ENCODE measurements around the gene PKP2. TPM values are rescaled to one million over a fixed set of nuclear protein-coding genes. Genes with fewer than 3 reads are reported as not detected.

PKP2 gene
- total RNA-seq = 5.9 TPM

DNA sequence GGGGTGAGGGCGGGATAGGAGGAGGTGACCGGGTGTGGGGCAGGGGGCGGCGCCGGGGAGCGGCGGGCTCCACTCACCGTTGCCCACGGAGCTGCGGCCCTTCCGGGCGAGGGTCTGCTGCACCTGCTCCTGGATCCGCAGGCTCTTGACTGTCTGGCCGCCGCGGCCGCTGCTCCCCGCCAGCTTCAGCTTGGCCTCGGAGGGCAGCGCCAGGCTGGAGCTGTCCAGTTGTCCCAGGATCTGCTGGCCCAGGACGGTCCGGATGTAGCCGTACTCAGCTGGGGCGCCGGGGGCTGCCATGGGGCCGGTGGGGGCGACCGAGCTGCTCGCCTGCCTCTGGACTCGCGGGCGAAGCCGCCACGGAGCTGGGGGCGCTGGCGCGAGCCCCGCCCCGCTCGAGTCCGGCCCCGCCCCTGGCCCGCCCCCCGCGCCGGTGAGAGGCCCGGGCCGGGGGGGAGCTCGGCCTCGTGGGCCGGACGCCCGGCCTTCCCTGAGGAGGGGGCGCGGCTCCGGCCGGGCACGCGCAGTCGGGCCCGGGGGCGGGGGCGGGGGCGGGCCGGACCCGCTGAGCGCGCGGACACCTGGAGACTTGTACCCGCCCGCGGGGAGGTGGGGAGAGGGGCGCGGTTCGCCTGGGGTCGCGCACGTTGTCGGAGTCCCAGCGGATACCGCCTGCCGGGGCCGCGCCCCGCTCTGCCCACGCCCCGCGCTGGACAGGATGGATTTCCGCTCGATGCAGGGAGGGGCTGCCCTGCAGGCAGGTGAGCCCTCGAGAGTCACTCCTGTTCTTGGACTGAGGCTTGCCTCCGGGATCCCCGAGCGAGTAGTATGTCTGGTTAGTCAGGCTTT, at the start of gene PKP2:
Gene PKP2, minus strand, starts transcription at position 346 of the 849 bp plus-strand sequence. Its CDS starts 46 bp downstream, at position 300.
- peak in 2 of 3 donors; percentile 41 to 56 for DNase-seq (ENCODE audit: low read depth in 2 of 3, low spot score in 2 of 3)

DNA sequence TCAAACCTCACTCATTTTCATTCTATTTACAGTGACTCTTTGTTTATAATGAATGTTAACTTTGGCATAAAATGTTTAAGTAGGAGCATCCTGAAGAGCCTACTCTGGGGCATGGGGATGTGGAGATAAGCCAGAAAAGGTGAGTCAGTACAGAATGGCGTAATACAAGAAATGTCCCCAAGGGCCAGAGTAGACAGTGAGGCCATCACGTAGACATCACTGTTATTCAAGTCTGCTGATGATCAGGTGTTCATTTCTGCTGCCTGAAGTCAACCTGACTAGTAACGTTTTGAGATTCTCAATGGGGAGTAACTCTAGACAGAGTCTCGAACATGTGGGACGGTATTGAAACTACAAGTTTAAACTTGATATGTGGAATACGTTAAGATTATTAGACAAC, 47.6 kb upstream of the PKP2 start:
- no peak for DNase-seq (ENCODE audit: low read depth in 2 of 3, low spot score in 2 of 3)

DNA sequence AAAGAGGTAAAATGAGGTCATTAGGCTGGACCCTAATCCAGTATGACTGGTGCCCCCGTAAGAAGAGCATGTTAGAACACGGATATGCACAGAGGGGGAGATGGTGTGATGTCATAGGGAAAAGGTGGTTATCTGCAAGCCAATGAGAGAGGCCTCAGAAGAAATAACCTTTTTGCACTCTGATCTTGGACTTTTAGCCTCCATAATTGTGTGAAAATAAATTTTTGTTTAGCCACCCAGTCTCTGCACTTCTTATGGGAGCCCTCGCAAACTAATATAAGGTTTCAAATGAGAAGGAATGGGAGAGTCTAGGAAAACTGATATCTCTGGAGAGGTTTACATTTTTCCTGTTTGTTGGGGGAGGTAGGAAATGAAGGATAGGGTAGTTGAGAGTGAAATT, 43.2 kb upstream of the PKP2 start:
- DNase-seq (ENCODE audit: low read depth in 2 of 3, low spot score in 2 of 3) = no peak

DNA sequence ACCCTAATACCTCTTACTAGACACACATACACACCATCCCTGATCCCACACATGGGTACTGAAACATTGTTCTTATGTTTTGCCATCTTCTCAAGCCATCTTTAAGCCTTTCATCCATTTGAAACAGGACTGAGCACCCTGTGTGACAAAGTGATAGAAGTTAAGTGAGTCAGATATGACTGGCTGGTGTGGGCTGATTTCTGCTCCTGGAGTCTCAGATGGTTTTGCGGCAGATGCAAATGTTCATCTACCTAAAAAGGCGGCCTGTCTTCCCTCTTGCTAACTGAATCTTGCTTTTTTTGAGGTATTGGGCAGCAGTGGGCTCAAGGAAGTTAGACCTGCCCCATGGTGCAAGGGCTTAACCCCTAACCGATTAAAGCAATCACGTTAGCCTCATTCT, 30.4 kb upstream of the PKP2 start:
- DNase-seq (ENCODE audit: low read depth in 2 of 3, low spot score in 2 of 3) = no peak

DNA sequence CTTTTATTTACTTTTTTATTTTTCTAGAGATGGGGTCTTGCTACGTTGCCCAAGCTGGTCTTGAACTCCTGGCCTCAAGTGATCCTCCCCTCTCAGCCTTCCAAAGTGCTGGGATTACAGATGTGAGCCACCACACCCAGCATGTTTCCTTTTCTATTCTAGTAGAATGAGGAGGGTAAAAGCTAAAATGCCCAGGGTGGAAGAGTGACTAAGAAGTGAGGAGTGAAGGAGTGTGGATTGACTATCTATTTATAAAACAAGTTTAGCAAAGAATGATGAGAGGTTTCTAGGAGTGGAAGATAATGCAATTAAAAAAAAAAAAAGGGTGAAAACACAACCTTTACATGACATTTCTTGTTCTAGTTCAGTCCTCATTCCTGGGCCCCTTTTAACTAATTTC, 29.8 kb upstream of the PKP2 start:
- no peak for DNase-seq (ENCODE audit: low read depth in 2 of 3, low spot score in 2 of 3)

DNA sequence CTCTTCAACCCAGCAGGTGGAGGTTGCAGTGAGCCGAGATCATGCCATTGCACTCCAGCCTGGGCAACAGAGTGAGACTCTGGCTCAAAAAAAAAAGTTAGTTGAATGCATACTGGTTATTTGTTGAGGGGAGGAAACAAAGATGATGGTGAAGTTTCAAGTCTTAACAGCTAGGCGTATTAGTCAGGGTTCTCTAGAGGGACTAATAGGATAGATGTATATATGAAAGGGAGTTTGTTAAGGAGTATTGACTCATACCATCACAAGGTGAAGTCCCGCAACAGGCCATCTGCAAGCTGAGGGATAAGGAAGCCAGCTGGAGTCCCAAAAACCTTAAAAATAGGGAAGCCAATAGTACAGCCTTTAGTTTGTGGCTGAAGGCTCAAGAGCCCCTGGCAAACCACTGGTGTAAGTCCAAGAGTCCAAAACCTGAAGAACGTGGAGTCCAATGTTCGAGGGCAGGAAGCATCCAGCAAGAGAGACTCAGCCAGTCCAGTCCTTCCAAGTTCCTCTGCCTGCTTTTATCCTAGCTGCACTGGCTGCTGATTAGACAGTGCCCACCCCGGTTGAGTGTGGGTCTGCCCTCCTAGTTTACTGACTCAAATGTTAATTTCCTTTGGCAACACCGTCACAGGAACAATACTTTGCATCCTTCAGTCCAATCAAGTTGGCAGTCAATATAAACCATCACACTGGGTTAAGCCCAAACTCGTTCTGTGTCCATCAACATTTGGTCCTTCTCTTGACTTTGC, 26.1 kb upstream of the PKP2 start:
- DNase-seq (ENCODE audit: low read depth in 2 of 3, low spot score in 2 of 3) = no peak

DNA sequence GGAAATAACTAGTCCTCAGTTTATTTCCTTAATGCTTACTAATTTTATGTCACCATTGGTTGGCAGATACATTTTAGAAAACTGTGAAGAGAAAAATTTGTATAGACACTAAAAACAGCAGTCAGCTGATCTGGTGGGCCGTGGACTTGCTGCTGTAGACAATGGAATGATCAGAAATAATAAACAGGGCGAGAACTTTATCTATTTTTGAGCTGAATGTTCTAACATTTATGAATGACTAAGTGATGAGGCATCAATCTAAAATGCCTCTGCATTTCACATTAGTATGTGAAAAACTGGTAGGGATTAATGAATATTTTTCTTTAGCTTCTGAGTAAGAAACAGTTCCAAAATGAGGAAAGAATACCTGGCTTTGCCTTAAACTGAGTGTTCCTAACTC, 24.8 kb upstream of the PKP2 start:
- DNase-seq (ENCODE audit: low read depth in 2 of 3, low spot score in 2 of 3) = no peak

DNA sequence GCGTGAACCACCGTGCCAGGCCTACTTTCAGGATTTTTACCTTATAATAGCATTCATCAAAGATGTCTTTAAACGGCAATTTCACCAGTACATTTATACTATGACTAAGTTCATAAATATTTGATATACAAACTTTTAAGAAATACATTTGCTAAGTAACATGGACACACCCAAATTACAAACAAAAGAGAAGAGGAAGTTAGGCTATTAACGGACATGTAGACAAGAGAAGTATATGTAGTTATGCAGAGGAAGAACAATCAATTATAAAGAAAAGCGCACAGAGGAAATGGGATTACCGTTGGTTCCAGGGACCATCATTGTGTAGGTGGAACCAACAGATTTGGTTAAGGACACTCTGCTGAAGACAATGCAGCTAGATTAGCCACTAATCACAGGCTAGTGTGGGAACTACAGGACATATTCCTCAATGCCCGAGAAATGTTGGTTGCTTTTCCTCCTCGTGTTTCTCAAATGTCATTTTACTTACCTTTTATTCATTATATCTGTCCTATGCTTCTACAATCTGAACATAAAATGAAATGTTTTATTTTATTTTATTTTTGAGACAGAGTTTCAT, 24.0 kb upstream of the PKP2 start:
- DNase-seq (ENCODE audit: low read depth in 2 of 3, low spot score in 2 of 3) = no peak

DNA sequence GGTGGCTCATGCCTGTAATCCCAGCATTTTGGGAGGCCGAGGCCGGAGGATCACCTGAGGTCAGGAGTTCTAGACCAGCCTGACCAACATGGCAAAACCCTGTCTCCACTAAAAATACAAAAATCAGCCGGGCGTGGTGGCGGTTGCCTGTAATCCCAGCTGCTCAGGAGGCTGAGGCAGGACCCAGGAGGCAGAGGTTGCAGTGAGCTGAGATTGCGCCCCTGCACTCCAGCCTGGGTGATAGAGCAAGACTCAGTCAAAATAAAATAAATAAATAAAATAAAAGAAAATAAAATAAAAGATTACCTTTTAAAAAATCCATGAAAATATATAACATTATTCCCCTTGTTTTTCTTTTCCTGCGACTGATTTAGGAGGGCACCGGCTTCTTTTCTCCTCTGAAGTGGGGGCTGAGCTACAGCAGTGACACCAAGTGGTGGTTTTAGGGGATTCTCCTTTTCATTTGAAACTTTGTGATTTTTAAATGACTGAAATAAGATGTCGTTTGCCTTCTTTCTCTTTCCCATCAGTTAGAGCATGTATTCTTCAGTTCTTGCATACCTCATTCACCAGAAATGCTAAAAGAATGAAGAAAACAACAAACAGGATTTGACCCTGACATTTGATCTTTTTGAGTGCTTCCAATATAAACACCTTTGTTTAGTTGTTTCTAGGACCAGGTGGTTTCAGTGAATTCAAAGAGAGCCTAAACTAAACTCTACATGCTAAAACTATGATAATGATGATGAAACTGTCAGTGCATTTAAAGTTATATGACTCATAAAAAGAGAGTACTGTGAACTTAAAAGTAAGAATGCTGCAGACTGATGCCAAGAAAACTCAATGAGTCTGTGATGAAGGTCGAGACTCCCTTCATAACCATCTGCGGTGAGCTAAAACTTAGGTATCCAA, 22.6 kb upstream of the PKP2 start:
- peak in 1 of 3 donors; percentile 50 for DNase-seq (ENCODE audit: low read depth in 2 of 3, low spot score in 2 of 3)

DNA sequence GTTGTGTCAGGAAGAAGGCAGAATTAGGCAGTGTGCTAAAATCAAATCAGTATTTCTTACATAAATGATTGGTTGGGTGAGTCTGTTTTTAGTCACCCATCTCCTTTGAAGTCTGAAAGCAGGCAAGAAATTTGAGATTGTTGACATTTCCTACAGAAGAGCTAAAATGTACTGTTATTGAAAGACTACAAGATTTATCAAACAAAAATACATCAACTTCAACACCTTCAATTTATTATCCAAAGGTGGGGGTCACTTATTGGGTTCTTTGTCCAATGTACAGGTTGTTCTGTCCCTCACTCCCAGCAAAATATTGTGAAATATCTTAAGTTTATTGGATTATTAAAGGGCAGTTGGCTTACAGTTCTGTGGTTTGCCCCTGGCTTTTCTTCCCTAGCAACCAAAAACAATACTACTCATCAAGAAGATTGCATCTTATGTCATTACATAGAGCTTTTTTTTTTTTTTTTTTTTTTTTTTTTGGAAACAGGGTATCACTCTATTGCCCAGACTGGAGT, 20.6 kb upstream of the PKP2 start:
- peak in 1 of 3 donors; percentile 36 for DNase-seq (ENCODE audit: low read depth in 2 of 3, low spot score in 2 of 3)

DNA sequence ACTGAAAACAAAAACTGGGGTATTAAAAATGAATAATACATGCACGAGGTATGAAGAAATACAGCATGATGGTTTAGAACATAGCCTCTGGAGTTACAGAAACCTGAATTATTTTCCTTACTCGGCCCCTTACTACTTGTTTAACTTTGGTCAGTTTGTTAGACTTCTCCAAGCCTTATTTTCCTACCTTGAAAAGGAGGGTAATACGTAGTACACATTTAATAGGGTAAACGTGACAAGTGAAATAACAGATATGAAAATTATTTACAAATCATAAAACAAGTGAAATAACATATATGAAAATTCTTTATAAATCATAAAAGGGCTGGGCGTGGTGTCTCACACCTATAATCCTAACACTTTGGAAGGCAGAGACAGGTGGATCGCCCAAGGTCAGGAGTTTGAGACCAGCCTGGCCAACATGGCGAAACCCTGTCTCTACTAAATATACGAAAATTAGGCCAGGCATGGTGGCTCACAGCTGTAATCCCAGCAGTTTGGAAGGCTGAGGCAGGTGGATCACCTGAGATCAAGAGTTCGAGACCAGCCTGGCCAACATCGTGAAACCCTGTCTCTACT, 11.4 kb upstream of the PKP2 start:
- no peak for DNase-seq (ENCODE audit: low read depth in 2 of 3, low spot score in 2 of 3)

DNA sequence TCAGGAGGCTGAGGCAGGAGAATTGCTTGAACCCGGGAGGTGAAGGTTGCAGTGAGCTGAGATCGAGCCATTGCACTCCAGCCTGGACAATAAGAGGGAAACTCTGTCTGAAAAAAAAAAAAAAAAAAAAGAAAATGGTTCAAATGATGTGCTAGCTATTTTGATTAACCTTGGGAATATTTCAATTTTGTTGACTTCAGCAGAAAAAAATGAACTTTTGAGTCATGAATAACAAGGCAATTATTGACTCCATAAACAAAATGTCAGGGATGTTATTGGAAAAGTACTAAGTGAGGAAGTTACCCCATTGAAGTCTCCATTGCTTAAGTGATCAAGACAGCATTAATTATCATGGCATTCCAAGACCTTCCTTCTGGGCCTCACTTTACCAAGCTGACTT, 10.6 kb upstream of the PKP2 start:
- no peak for DNase-seq (ENCODE audit: low read depth in 2 of 3, low spot score in 2 of 3)

DNA sequence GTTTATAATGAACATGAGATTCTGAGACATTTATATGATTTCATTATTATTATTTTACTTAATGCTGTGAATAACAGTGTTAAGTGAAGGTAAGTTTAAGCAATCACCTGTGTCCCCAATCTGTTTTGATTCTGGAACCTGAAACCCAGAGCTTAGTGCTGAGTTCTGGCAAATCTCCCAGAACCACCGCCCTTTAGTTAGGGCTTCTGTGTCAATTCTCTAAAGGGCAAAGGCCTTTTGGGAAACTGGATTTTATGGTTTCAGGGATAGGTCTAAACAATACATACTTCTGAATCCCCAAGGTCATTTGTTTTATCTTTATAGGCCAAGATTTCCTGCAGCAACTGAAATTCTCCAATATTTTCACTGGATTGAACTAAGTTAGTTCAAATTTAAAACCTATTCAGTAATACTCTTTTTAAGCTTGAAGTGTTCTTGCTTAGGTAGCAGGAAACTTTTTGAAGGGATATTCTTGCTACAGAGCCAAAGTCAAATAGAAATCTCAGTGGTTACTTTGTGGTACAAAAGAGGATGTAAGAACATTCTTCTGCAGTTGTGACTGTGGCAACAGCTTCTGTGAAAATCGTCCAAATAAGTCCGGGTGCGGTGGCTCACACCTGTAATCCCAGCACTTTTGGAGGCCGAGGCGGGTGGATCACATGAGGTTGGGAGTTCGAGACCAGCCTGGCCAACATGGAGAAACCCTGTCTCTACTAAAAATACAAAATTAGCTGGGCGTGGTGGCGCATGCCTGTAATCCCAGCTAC, 10.0 kb upstream of the PKP2 start:
- no peak for DNase-seq (ENCODE audit: low read depth in 2 of 3, low spot score in 2 of 3)

DNA sequence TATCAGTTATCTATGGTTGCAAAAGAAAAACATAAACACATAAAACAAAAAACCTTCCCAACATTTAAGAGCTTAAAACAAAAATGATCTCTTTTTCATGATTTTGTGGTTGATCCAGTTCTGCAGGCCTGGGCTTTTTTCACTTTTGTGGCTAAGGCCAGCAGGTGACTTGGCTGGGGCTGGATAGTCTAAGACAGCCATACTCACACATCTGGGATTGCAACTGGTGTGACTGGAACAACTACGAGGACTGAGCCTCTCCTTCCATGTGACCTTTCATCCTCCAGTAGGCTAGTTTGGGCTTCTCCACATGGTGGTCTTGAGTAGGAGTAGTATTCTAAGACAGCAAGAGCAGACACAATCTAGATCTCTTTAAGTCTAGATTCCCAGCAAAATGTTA, 7.2 kb upstream of the PKP2 start:
- no peak for DNase-seq (ENCODE audit: low read depth in 2 of 3, low spot score in 2 of 3)

DNA sequence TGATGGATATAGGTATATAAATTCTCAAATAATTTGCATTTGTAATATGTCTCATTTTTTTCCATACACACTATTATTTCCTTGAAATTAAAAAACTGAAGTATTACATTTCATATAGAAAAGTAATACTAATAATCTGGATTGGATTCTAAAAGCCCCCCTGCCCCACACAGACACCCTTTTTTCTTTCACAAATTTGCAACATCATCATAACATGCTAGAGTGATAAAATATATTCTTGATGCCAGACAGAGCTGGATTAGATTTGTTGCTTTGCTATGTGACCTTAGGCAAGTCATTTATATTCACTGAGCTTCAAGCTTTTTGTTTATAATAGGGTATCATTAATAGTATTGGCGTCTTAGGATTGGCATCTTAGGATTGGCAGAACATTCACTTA, 6.7 kb upstream of the PKP2 start:
- DNase-seq (ENCODE audit: low read depth in 2 of 3, low spot score in 2 of 3) = no peak

DNA sequence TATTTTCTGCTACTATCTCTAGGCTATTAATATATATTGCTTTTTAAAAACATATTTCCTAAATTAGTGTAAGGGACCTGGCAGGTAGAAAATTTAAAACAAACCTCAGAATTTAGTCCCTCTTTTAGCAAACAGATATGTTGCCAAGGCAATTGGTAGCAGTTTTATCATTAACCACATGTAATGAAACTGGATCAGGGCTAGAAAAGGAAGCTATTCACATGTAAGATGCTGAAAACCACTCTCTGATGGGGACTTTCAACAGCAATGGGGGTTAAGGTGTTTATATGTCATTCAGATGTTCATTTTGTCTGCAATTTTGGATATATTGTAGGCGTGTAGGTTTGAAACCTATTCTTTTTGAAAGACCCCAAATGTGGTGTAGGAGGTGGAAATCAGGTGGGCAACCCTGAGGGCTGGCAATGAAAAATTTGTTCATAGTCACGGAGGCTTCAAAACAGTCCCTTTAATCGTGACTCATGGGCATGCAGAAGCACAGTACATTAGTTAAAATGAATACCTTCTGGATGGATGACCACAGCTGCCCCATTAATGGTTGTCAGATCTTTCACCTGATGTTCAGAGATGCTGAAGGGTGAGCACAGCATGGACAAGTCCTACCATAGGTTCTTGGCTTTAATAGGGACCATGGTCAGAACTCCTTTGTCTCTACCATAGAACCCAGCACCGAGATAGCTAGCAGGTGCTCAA, 5.9 kb upstream of the PKP2 start:
- no peak for DNase-seq (ENCODE audit: low read depth in 2 of 3, low spot score in 2 of 3)

DNA sequence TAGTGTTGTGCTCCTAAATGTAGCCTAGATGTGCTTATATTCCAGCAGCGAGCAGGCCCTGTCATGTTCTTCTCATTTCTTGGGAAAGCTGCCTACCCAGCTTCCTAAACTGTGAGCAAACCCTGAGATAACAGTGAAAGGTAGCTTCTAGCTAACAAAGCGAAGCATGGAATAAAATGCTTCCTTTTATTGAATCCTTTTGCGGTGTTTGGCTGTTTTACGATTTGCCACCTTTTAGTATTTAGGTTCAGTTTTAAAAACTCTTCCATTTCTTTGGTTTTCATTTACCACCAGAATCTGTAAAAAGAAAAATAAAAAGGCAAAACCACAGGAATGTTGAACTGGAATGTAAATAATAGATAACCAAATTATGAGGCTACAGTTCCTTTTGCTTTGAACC, 5.0 kb upstream of the PKP2 start:
- no peak for DNase-seq (ENCODE audit: low read depth in 2 of 3, low spot score in 2 of 3)

DNA sequence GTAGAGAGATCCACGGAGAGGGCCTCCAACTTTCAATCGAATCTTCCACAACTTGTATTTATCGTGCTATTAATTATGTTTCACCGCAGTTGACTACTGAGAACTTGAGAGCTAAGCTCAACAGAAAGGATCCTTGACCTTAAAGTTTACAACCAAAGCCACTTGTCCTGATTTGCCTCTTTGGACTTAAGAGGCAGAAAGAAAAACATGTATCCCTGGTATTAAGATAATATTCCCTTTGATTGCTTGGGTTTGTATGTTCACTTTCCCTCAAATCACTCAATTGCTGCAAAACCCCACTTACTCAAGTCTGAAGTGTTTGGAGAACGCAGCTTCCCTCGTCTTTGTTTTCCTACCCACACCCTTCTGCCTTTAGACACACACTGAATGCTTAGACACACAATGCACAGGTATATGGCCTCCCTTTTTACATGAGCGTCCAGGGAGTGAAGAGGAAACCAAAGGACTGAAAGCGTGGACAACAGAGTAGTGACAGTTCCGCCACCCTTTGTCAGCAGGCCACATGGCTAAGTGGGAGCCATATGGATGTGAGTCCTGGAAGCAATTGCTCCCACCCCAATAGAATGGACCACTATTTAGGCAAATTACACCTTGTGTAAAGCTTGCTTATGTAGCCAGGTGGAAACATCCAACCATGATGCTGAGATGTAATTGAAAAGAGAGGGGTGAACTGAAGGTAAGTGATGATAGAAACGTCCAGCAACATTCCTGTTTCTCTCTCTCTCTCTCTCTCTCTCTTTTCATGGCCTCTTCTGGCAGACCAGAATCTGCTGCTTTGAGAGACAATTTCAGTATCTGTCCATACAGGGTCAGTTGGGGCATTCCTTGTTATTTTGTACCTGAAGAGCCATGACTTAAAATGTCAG, 1.4 kb upstream of the PKP2 start:
- DNase-seq (ENCODE audit: low read depth in 2 of 3, low spot score in 2 of 3) = no peak
